NCI-H82 treated with DMSO at 0.1 percent for 48 hours (cell line): ENCODE results near the gene CAMTA1.
"Not testable (repeated sequence)": the region's sequence is repeated elsewhere in the genome, so short reads cannot be mapped to it uniquely, and the experiment has no call there.

Source experiments
- DNase-seq: peaks from one replicate; lab custom pipeline; 2025; ENCODE audit not compliant: unreplicated experiment; lab: John Stamatoyannopoulos, UW

The CAMTA1 gene

GRCh38 chr1:7127322-7128075, 342.2 kb downstream of the CAMTA1 start:
- peak; percentile 94 for DNase-seq

- DNase-seq = no peak
These were observed 343.0 kb downstream of the CAMTA1 start for GRCh38 chr1:7128293-7128692.

GRCh38 chr1:7130127-7130526, 344.9 kb downstream of the CAMTA1 start:
- DNase-seq = no peak

GRCh38 chr1:7135493-7135892, 350.2 kb downstream of the CAMTA1 start:
- DNase-seq = no peak

- no peak for DNase-seq
These were observed 351.1 kb downstream of the CAMTA1 start for GRCh38 chr1:7136166-7136953.

GRCh38 chr1:7140251-7140650, 355.0 kb downstream of the CAMTA1 start:
- DNase-seq = no peak

GRCh38 chr1:7145947-7146346, 360.7 kb downstream of the CAMTA1 start:
- DNase-seq = no peak

GRCh38 chr1:7146710-7147109, 361.5 kb downstream of the CAMTA1 start:
- no peak for DNase-seq

- not testable (repeated sequence) for DNase-seq
These were observed 362.5 kb downstream of the CAMTA1 start for GRCh38 chr1:7147581-7148282.

- DNase-seq = no peak
These were observed 364.0 kb downstream of the CAMTA1 start for GRCh38 chr1:7149080-7149838.

GRCh38 chr1:7150724-7151280, 365.5 kb downstream of the CAMTA1 start:
- peak; percentile 93 for DNase-seq

- DNase-seq = no peak
These were observed 366.7 kb downstream of the CAMTA1 start for GRCh38 chr1:7151978-7152377.

- DNase-seq = no peak
These were observed 367.4 kb downstream of the CAMTA1 start for GRCh38 chr1:7152655-7153054.

- DNase-seq = no peak
These were observed 368.2 kb downstream of the CAMTA1 start for GRCh38 chr1:7153464-7153863.

GRCh38 chr1:7159116-7159781, 374.0 kb downstream of the CAMTA1 start:
- DNase-seq = no peak

GRCh38 chr1:7168554-7168953, 383.3 kb downstream of the CAMTA1 start:
- not testable (repeated sequence) for DNase-seq

GRCh38 chr1:7171168-7171567, 385.9 kb downstream of the CAMTA1 start:
- DNase-seq = no peak

- no peak for DNase-seq
These were observed 386.3 kb downstream of the CAMTA1 start for GRCh38 chr1:7171574-7171973.

- no peak for DNase-seq
These were observed 387.6 kb downstream of the CAMTA1 start for GRCh38 chr1:7172804-7173203.

- DNase-seq = no peak
These were observed 389.3 kb downstream of the CAMTA1 start for GRCh38 chr1:7174561-7174960.
